Suppressor macrophage (primary cell): Measurements from ENCODE around the gene CCL27.
"Not testable (repeated sequence)": the region's sequence is repeated elsewhere in the genome, so short reads cannot be mapped to it uniquely, and the experiment has no call there.

Experiments used
- DNase-seq, 4 experiments: peaks; one replicate each; pipeline ENCODE4 v3.0.0-alpha.2; 2020 to 2022

The CCL27 gene

GRCh38 chr9:34648673-34649072 lies 13.8 kb downstream of the CCL27 start:
- no peak for DNase-seq

- DNase-seq = no peak
These were observed 14.8 kb downstream of the CCL27 start for GRCh38 chr9:34647651-34648050.

GRCh38 chr9:34647084-34647403 lies 15.4 kb downstream of the CCL27 start:
- DNase-seq = no peak

GRCh38 chr9:34646211-34647083 lies 16.0 kb downstream of the CCL27 start, which contains the start of gene GALT:
Gene GALT (plus strand): TSS chr9:34646675. CDS start chr9:34646705, 30 bp downstream.
- DNase-seq = peak; percentile 88 to 95 (median 92)

- no peak for DNase-seq
These were observed 17.6 kb downstream of the CCL27 start for GRCh38 chr9:34644766-34645314.

- no peak for DNase-seq
These were observed 19.8 kb downstream of the CCL27 start for GRCh38 chr9:34642679-34643078.

GRCh38 chr9:34639322-34639721 lies 23.1 kb downstream of the CCL27 start:
- DNase-seq = not testable (repeated sequence)

GRCh38 chr9:34638138-34638445 lies 24.4 kb downstream of the CCL27 start:
- no peak for DNase-seq

GRCh38 chr9:34637356-34638137 lies 24.9 kb downstream of the CCL27 start, which contains the start of gene SIGMAR1:
Gene SIGMAR1 (minus strand): TSS chr9:34637787. CDS start chr9:34637697, 90 bp downstream.
- DNase-seq = peak; percentile 94 to 97 (median 96)

- no peak for DNase-seq
These were observed 25.6 kb downstream of the CCL27 start for GRCh38 chr9:34636791-34637355.

GRCh38 chr9:34635556-34635955 lies 26.9 kb downstream of the CCL27 start:
- DNase-seq = no peak

- no peak for DNase-seq
These were observed 27.8 kb downstream of the CCL27 start for GRCh38 chr9:34634551-34635248.

- DNase-seq = peak; percentile 71 to 78 (median 76)
These were observed 28.5 kb downstream of the CCL27 start for GRCh38 chr9:34633851-34634550.

GRCh38 chr9:34633166-34633565 lies 29.3 kb downstream of the CCL27 start:
- no peak for DNase-seq

- no peak for DNase-seq
These were observed 31.9 kb downstream of the CCL27 start for GRCh38 chr9:34630402-34631154.

GRCh38 chr9:34629491-34629808 lies 33.0 kb downstream of the CCL27 start:
- no peak for DNase-seq

- peak in 3 of 4 experiments; percentile 33 to 67 (median 52) for DNase-seq
These were observed 33.6 kb downstream of the CCL27 start, which contains the start of gene ARID3C for GRCh38 chr9:34628656-34629490. Gene ARID3C (minus strand): TSS chr9:34629066. CDS start chr9:34628014, 1,052 bp downstream.

- no peak for DNase-seq
These were observed 34.5 kb downstream of the CCL27 start for GRCh38 chr9:34627716-34628655.

- no peak for DNase-seq
These were observed 37.3 kb downstream of the CCL27 start for GRCh38 chr9:34625186-34625486.
